Parathyroid adenoma (tissue), 2 donors: ENCODE results near the gene BPIFB6.
"Not testable (repeated sequence)": the region's sequence is repeated elsewhere in the genome, so short reads cannot be mapped to it uniquely, and the experiment has no call there.

Experiments
- H2AFZ ChIP-seq: fragments of 300-600 bp; sonication (generic); one replicate; pipeline ENCODE4 v1.7.0; 2017; ENCODE audit warnings: antibody characterized with exemption, mild to moderate bottlenecking
- H3K27ac ChIP-seq: fragments of 300-600 bp; sonication (generic); one replicate; pipeline ENCODE4 v1.7.0; 2017
- H3K27me3 ChIP-seq: fragments of 300-600 bp; sonication (generic); one replicate; pipeline ENCODE4 v1.7.0; 2017; ENCODE audit warnings: low read length; ENCODE audit not compliant: control insufficient read depth, insufficient read depth
- H3K36me3 ChIP-seq: fragments of 300-600 bp; sonication (generic); one replicate; pipeline ENCODE4 v1.7.0; 2017; ENCODE audit warnings: low read length; ENCODE audit not compliant: control insufficient read depth, insufficient read depth
- H3K4me1 ChIP-seq: fragments of 300-600 bp; sonication (generic); one replicate; pipeline ENCODE4 v1.7.0; 2017; ENCODE audit warnings: control low read depth
- H3K4me2 ChIP-seq: fragments of 300-600 bp; sonication (generic); one replicate; pipeline ENCODE4 v1.7.0; 2017; ENCODE audit warnings: low read length
- H3K4me3 ChIP-seq: fragments of 300-600 bp; sonication (generic); one replicate; pipeline ENCODE4 v1.7.0; 2017; ENCODE audit warnings: low read depth, low read length
- H3K79me2 ChIP-seq: fragments of 300-600 bp; sonication (generic); one replicate; pipeline ENCODE4 v1.7.0; 2017; ENCODE audit warnings: control low read depth
- H3K9ac ChIP-seq: fragments of 300-600 bp; sonication (generic); one replicate; pipeline ENCODE4 v1.7.0; 2017; ENCODE audit warnings: mild to moderate bottlenecking
- H3K9me3 ChIP-seq: fragments of 300-600 bp; sonication (generic); one replicate; pipeline ENCODE4 v1.7.0; 2017; ENCODE audit warnings: low read length; ENCODE audit not compliant: control insufficient read depth
- TF ChIP-seq, protein P1 (sequence below): fragments of 300-600 bp; sonication (generic); IDR thresholded peaks from one replicate; pipeline ENCODE4 v1.7.0; 2017; ENCODE audit warnings: antibody characterized with exemption, mild to moderate bottlenecking
- donor health status: primary hyperparathyroidism.

The BPIFB6 gene

DNA sequence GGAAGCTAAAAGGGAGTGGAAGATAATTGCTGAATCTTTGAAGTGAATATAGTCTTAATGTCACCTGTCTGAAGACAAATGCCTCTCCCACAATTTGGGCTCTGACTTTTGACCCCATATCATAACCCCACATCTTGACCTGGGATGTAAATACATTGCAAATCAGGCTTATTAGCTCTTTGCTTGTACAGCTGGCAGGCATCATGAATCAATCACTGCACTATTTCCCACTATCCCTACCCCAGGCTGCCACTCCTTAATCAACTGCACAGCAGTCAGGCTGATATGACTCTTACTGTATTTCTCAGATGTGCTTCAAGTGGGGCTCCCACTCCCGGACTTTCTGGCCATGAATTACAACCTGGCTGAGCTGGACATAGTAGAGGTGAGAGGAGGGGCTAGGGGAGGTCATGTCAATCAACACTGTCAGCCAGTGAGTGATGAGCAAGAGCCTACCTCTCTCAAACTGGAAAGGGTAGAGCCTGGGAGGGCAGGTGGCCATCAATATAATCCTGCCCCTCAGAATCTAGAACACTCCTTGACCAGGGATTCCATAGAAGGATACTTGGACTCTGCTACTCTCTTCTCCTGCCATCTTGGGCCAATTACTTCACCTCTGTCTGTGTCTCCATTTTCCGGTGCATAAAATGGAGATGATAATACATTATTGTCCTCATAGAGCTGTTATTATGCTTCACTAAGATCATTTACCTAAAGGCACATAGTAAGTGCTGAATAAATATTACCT, 11.7 kb downstream of the BPIFB6 start:
- TF ChIP-seq, protein P1, sequence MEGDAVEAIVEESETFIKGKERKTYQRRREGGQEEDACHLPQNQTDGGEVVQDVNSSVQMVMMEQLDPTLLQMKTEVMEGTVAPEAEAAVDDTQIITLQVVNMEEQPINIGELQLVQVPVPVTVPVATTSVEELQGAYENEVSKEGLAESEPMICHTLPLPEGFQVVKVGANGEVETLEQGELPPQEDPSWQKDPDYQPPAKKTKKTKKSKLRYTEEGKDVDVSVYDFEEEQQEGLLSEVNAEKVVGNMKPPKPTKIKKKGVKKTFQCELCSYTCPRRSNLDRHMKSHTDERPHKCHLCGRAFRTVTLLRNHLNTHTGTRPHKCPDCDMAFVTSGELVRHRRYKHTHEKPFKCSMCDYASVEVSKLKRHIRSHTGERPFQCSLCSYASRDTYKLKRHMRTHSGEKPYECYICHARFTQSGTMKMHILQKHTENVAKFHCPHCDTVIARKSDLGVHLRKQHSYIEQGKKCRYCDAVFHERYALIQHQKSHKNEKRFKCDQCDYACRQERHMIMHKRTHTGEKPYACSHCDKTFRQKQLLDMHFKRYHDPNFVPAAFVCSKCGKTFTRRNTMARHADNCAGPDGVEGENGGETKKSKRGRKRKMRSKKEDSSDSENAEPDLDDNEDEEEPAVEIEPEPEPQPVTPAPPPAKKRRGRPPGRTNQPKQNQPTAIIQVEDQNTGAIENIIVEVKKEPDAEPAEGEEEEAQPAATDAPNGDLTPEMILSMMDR, result no peak
- H3K4me2 ChIP-seq, result no peak overlapping the region

DNA sequence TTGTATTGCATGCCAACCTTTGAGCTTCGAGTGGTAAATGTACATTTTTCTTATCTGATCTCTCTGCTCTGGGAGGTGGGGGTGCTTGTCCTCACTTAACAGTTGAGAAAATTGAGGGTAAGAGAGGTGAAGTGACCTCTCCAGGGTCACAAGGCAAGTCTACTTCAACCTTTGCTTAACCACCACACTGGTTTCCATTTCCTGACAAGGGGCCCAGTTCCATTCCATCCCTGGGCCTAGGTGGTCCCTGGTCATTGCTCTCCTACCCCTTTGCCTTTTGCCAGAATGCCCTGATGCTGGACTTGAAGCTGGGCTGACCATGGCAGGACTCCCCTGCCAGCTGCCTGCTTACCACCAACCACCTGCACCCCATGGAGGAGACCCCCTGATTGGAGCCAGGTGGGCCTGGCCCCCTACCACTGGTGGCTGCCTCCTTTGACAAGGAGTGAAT, 12.3 kb downstream of the BPIFB6 start:
- Histone ChIP-seq H3K4me1 (no peaks in the 10 kb centered on the region), H3K27ac (no peak overlapping the region), H3K4me3 (no peak overlapping the region), H3K9me3 (no peaks in the 10 kb centered on the region), H3K4me2 (no peak overlapping the region), H3K79me2 (no peaks in the 10 kb centered on the region), H2AFZ (no peak overlapping the region), H3K36me3 (no peaks in the 10 kb centered on the region), H3K27me3 (no peaks in the 10 kb centered on the region), H3K9ac (no peak overlapping the region)
- TF ChIP-seq, protein P1, result no peak

More for the DNA sequence above, 11.7 kb downstream of the BPIFB6 start:
- no peaks in the 10 kb centered on the region for H3K9me3 ChIP-seq
- no peak overlapping the region for H2AFZ ChIP-seq
- no peaks in the 10 kb centered on the region for H3K4me1 ChIP-seq
- H3K27ac ChIP-seq, result no peak overlapping the region
- H3K79me2 ChIP-seq, result no peaks in the 10 kb centered on the region
- no peaks in the 10 kb centered on the region for H3K36me3 ChIP-seq
- no peak overlapping the region for H3K4me3 ChIP-seq
- no peaks in the 10 kb centered on the region for H3K27me3 ChIP-seq
- H3K9ac ChIP-seq, result no peak overlapping the region

DNA sequence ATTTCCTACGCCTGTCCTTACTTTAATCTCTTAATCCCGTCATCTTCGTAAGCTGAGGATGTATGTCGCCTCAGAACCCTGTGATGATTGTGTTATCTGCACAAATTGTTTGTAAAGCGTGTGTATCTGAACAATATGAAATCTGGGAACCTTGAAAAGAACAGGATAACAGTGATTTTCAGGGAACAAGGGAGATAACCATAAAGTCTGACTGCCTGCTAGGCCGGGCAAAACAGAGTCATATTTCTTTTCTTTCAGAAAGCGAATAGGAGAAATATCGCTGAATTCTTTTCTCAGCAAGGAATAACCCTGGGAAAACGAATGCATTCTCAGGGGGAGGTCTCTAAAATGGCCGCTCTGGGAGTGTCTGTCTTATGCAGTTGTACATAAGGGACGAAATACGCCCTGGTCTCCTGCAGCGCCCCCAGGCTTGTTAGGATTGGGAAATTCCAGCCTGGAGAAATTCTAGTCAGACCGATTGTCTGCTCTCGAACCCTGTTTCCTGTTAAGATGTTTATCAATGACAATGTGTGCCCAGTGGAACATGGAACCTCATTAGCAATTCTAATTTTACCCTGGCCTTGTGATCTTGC, 13.8 kb downstream of the BPIFB6 start:
- not testable (repeated sequence) for H2AFZ ChIP-seq, H3K79me2 ChIP-seq, H3K4me1 ChIP-seq, H3K36me3 ChIP-seq, H3K27me3 ChIP-seq, H3K9ac ChIP-seq, H3K4me3 ChIP-seq, H3K4me2 ChIP-seq, H3K9me3 ChIP-seq, H3K27ac ChIP-seq

DNA sequence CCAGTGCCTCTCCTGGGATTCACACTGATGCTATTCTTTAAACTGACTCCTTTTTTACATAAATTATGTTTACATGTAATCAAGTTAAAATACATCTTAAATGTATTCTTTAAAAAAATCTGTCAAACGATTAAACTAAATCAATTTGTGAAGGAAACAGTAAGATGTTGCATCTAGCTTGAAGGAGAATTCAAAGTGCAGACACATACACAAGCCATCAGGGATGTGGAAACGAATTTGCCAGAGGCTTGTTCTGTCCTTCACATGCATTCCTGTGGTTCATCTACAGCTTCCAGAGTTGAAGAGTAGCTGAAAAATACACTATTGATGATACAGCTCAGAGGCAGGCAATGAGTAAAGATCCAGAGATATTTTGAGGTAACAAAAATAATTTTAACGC, 15.0 kb downstream of the BPIFB6 start:
- H3K27me3 ChIP-seq, result no peaks in the 10 kb centered on the region
- H2AFZ ChIP-seq, result no peak overlapping the region
- H3K4me1 ChIP-seq, result no peaks in the 10 kb centered on the region

DNA sequence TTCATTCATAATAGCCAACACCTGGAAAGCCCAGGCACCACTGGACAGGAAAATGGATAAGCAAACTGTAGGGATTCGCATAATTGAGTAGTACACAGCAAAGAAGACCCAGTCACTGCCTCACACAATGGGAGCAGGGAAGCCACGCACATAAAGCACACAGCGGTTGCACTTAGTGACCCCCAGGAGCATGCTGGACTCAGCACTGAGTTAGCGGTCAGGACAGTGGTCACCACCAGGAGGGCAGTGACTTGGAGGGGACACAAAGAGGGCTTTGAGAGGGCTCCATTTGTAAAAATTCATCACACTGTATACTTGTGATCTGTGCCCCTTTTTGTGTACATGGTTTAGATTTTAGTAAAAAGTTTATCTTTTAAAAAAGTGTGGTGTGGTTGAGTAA, 19.9 kb downstream of the BPIFB6 start:
- Histone ChIP-seq H3K79me2 (no peaks in the 10 kb centered on the region), H3K4me2 (no peak overlapping the region), H3K9me3 (no peaks in the 10 kb centered on the region), H3K27me3 (no peaks in the 10 kb centered on the region), H2AFZ (no peak overlapping the region), H3K4me1 (no peaks in the 10 kb centered on the region), H3K9ac (no peak overlapping the region), H3K4me3 (no peak overlapping the region), H3K27ac (no peak overlapping the region), H3K36me3 (no peaks in the 10 kb centered on the region)
- TF ChIP-seq, protein P1, result no peak

More for the DNA sequence above, 15.0 kb downstream of the BPIFB6 start:
- no peaks in the 10 kb centered on the region for H3K9me3 ChIP-seq
- no peaks in the 10 kb centered on the region for H3K36me3 ChIP-seq
- no peak overlapping the region for H3K27ac ChIP-seq
- H3K9ac ChIP-seq, result no peak overlapping the region
- H3K4me3 ChIP-seq, result no peak overlapping the region
- no peak overlapping the region for H3K4me2 ChIP-seq
- TF ChIP-seq, protein P1, result no peak
- H3K79me2 ChIP-seq, result no peaks in the 10 kb centered on the region
